NT2/D1 (cell line): Measurements from ENCODE around the gene C10orf71.

Experiments
- SUZ12 ChIP-seq: IDR thresholded peaks from 2 replicates; pipeline ENCODE4 v1.6.1; 2011; ENCODE audit not compliant: insufficient read length, insufficient read depth; ENCODE audit errors: extremely low read depth
- YY1 ChIP-seq: IDR thresholded peaks from 2 replicates; pipeline ENCODE4 v1.6.1; 2011; ENCODE audit not compliant: insufficient read length, insufficient read depth
- ZNF274 ChIP-seq: IDR thresholded peaks from 2 replicates; pipeline ENCODE4 v1.6.1; 2011; ENCODE audit warnings: mild to moderate bottlenecking, low read depth, low read length

DNA sequence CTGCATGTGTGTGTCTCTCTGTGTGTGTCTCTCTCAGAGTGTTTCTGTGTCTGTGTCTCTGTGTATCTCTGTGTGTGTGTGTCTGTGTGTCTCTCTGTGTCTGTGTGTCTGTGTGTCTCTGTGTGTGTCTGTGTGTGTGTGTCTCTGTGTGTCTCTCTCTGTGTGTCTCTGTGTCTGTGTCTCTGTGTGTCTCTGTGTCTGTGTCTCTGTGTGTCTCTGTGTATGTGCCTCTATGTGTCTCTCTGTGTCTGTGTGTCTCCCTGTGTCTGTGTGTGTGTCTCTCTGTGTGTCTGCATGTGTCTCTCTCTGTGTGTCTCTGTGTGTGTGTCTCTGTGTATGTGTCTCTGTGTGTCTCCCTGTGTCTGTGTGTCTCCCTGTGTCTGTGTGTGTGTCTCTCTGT, 44.8 kb upstream of the C10orf71 start:
- TF ChIP-seq YY1 (no peak), ZNF274 (no peak), SUZ12 (no peak)
